Erythroblast (primary cell): Measurements from ENCODE around the gene NPIPB8.
"Not testable (repeated sequence)": the region's sequence is repeated elsewhere in the genome, so short reads cannot be mapped to it uniquely, and the experiment has no call there.

ENCODE experiments used
- GATA1 ChIP-seq: IDR thresholded peaks from 2 replicates; pipeline ENCODE4 v1.6.1; 2011; ENCODE audit warnings: low read depth, mild to moderate bottlenecking, control low read depth, low read length, moderate library complexity
- POLR2A ChIP-seq: IDR thresholded peaks from 2 replicates; pipeline ENCODE4 v1.6.1; 2011; ENCODE audit warnings: mild to moderate bottlenecking, low read length

DNA sequence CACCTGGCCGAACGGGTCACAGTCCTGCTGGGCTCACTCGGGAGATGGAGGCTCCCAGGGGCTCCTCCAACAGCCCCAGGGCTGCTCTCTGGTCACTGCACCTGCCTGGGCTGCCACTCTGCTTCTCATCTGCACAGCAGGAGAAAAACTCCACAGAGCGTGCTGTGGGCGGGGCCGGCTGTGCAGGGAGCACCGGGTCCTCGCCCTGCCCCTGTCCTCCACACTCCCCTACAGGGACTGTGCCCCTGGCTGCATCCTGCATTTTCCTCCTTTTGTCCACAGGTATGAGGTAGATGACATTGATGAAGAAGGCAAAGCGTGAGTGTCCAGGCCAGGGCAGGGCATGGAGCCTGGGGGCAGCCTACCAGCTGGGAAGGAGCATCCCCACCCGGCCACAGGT is 35.8 kb upstream of the NPIPB8 start:
- not testable (repeated sequence) for TF ChIP-seq POLR2A, GATA1
